ENCODE data around the gene SEMA5A. TPM values are rescaled to one million over a fixed set of nuclear protein-coding genes. Genes with fewer than 3 reads are reported as not detected.

The SEMA5A gene
- total RNA-seq, 4 donors from 2014 or later, result 13.4 to 22.3 (median 18.5) TPM

- WGBS, 2 donors, result 63 to 76% methylated on average over 2 of the region's 2 CpGs
- intact Hi-C loops (cut with DNase I; ENCODE audit: low total_unique reads), result no loop called here
- no peak for TF ChIP-seq CTCF (IDR thresholded peaks at IDR 0.05)
- no peak for TF ChIP-seq POLR2A (IDR thresholded peaks at IDR 0.05)
- DNase-seq (ENCODE audit: low spot score in 2 of 2), result no peak
- H3K4me3 ChIP-seq (ENCODE audit: low read depth, poor library complexity, severe bottlenecking), result no peak overlapping the region
These were observed 243.7 kb downstream of the SEMA5A start for GRCh38 chr5:9302218-9302617.

- no peak for DNase-seq (ENCODE audit: low spot score in 2 of 2)
- TF ChIP-seq POLR2A (IDR thresholded peaks at IDR 0.05) (no peak), CTCF (IDR thresholded peaks at IDR 0.05) (no peak)
- intact Hi-C loops (cut with DNase I; ENCODE audit: low total_unique reads), result no loop called here
- H3K4me3 ChIP-seq (ENCODE audit: low read depth, poor library complexity, severe bottlenecking), result no peak overlapping the region
- WGBS, 2 donors, result 39 to 54% methylated on average over 6 of the region's 6 CpGs
These were observed 244.7 kb downstream of the SEMA5A start for GRCh38 chr5:9301200-9301599.

GRCh38 chr5:9297134-9297533, 248.7 kb downstream of the SEMA5A start:
- 71% methylated on average over 4 of the region's 4 CpGs for WGBS, 2 donors
- TF ChIP-seq CTCF (IDR thresholded peaks at IDR 0.05) (no peak), POLR2A (IDR thresholded peaks at IDR 0.05) (no peak)
- intact Hi-C loops (cut with DNase I; ENCODE audit: low total_unique reads), result no loop called here
- no peak for DNase-seq (ENCODE audit: low spot score in 2 of 2)
- no peak overlapping the region for H3K4me3 ChIP-seq (ENCODE audit: low read depth, poor library complexity, severe bottlenecking)

- no peak overlapping the region for H3K4me3 ChIP-seq (ENCODE audit: low read depth, poor library complexity, severe bottlenecking)
- intact Hi-C loops (cut with DNase I; ENCODE audit: low total_unique reads), result no loop called here
- no peak for DNase-seq (ENCODE audit: low spot score in 2 of 2)
- WGBS, 2 donors, result 69 to 84% methylated on average over 1 of the region's 1 CpG
- TF ChIP-seq POLR2A (IDR thresholded peaks at IDR 0.05), result no peak
- TF ChIP-seq CTCF (IDR thresholded peaks at IDR 0.05), result no peak
These were observed 250.4 kb downstream of the SEMA5A start for GRCh38 chr5:9295466-9295801.

GRCh38 chr5:9294793-9295465, 250.9 kb downstream of the SEMA5A start:
- no peak overlapping the region for H3K4me3 ChIP-seq (ENCODE audit: low read depth, poor library complexity, severe bottlenecking)
- TF ChIP-seq CTCF (IDR thresholded peaks at IDR 0.05) (no peak), POLR2A (IDR thresholded peaks at IDR 0.05) (no peak)
- 69 to 96% methylated on average over 3 of the region's 3 CpGs for WGBS, 2 donors

GRCh38 chr5:9288234-9288633, 257.6 kb downstream of the SEMA5A start:
- 55 to 65% methylated on average over 7 of the region's 7 CpGs for WGBS, 2 donors
- no peak for DNase-seq (ENCODE audit: low spot score in 2 of 2)
- H3K4me3 ChIP-seq (ENCODE audit: low read depth, poor library complexity, severe bottlenecking), result no peak overlapping the region
- intact Hi-C loops (cut with DNase I; ENCODE audit: low total_unique reads), result no loop called here
- TF ChIP-seq CTCF (IDR thresholded peaks at IDR 0.05) (no peak), POLR2A (IDR thresholded peaks at IDR 0.05) (no peak)

More at GRCh38 chr5:9294793-9295465, 250.9 kb downstream of the SEMA5A start:
- no peak for DNase-seq (ENCODE audit: low spot score in 2 of 2)
- intact Hi-C loops (cut with DNase I; ENCODE audit: low total_unique reads), result no loop called here

All from lower leg skin (tissue), 4 donors.